ENCODE results near the gene VPS51. TPM values are rescaled to one million over a fixed set of nuclear protein-coding genes. Genes with fewer than 3 reads are reported as not detected.
"Not testable (repeated sequence)": the region's sequence is repeated elsewhere in the genome, so short reads cannot be mapped to it uniquely, and the experiment has no call there.

Gene VPS51
- total RNA-seq, 3 donors from 2014 or later (not counting 1 experiment from before 2014, with no cell fraction given): 180 to 197 (median 184) TPM

GRCh38 chr11:65141896-65142494, 46.0 kb downstream of the VPS51 start:
- Histone ChIP-seq H3K27ac (ENCODE audit: low read length) (no peak overlapping the region), H3K4me3 (ENCODE audit: low read length) (no peak overlapping the region), H3K36me3 (ENCODE audit: control insufficient read depth, insufficient read depth, low read length) (no peaks in the 10 kb centered on the region), H3K27me3 (ENCODE audit: control insufficient read depth, insufficient read depth, low read length) (no peaks in the 10 kb centered on the region), H3K4me1 (ENCODE audit: control insufficient read depth, insufficient read depth, low read length) (no peaks in the 10 kb centered on the region), H3K9me3 (ENCODE audit: control insufficient read depth, insufficient read depth, low read length) (no peaks in the 10 kb centered on the region)
- intact Hi-C loops (cut with micrococcal nuclease): no loop called here
- Mint-ChIP-seq H3K9me3 (no peaks in the 10 kb centered on the region), H3K36me3 (no peaks in the 10 kb centered on the region), H3K4me3 (no peak overlapping the region), H3K27ac (no peak overlapping the region), H3K27me3 (ENCODE audit: low read depth in 2 of 2) (peaks cover 6 to 21% of the 10 kb centered on the region in 2 donors), H3K4me1 (no peaks in the 10 kb centered on the region)
- WGBS (ENCODE audit: insufficient coverage): 85% methylated on average over 7 of the region's 7 CpGs
- DNase-seq: no peak
- no peak for ATAC-seq
- TF ChIP-seq CTCF (IDR thresholded peaks at IDR 0.05): no peak

DNA sequence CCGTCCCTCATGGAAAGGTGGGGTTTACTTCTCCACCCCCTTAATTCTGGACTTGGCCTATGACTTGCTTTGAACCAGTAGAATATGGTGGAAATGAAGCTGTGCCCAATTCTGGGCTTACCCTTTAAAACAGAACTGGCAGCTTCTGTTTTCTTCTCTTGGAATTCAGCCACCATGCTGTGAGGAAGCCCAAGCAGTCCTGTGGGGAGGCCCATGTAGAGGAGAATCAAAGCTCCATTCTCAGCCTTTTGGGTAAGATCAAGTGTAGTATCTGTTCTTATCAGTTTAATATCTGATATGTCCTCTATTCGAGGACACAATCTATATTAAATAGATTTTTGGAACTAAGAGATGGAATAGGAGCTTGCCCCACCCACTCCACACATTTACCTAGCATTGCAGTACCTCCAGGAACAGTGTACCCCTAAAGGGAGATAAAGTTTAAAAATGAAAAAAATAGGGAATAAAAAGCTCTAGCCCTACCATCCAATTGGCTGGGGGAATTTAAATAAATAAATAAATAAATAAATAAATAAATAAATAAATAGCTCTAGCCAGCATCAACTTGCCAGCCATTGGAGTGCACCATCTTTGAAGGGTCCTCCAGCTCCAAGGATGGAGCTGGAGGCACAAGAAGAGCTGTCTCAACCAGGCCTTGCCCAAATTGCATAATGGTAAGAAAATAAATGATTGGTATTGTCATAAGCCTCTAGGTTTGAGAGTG, 51.5 kb downstream of the VPS51 start:
- no peak overlapping the region for H3K27ac Mint-ChIP-seq
- ATAC-seq (no peak), DNase-seq (no peak)
- Histone ChIP-seq H3K4me1 (ENCODE audit: control insufficient read depth, insufficient read depth, low read length) (no peaks in the 10 kb centered on the region), H3K4me3 (ENCODE audit: low read length) (no peak overlapping the region), H3K36me3 (ENCODE audit: control insufficient read depth, insufficient read depth, low read length) (no peaks in the 10 kb centered on the region), H3K9me3 (ENCODE audit: control insufficient read depth, insufficient read depth, low read length) (no peaks in the 10 kb centered on the region), H3K27me3 (ENCODE audit: control insufficient read depth, insufficient read depth, low read length) (no peaks in the 10 kb centered on the region), H3K27ac (ENCODE audit: low read length) (no peak overlapping the region)
- no peaks in the 10 kb centered on the region for H3K4me1 Mint-ChIP-seq
- no peak for TF ChIP-seq CTCF (IDR thresholded peaks at IDR 0.05)
- intact Hi-C loops (cut with micrococcal nuclease): no loop called here
- no CpG with 5 or more reads among the region's 2 CpGs for WGBS (ENCODE audit: insufficient coverage)
- H3K27me3 Mint-ChIP-seq (ENCODE audit: low read depth in 2 of 2): peaks cover 6 to 14% of the 10 kb centered on the region in 2 donors
- no peak overlapping the region for H3K4me3 Mint-ChIP-seq
- no peaks in the 10 kb centered on the region for H3K9me3 Mint-ChIP-seq
- no peaks in the 10 kb centered on the region for H3K36me3 Mint-ChIP-seq

DNA sequence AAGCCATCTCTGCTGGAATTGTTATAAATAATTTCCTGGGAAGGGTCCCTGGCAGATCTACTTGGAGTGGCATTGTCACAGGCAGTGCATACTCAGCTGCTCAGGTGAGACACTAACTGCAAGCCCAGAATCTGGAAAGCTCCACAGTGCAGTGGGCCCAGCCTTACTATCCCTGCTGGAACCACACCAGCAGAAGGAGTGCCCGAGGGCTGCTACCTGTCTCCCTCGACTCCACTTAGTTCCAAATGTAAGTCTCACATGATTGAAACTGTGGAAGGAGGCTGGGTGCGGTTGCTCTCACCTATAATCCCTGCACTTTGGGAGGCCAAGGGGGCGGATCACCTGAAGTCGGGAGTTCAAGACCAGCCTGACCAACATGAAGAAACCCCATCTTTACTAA, 52.6 kb downstream of the VPS51 start:
- no peak overlapping the region for H3K4me3 Mint-ChIP-seq

GRCh38 chr11:65150131-65150508, 54.1 kb downstream of the VPS51 start:
- DNase-seq; H3K36me3 ChIP-seq (ENCODE audit: control insufficient read depth, insufficient read depth, low read length); H3K27me3 ChIP-seq (ENCODE audit: control insufficient read depth, insufficient read depth, low read length); H3K27ac Mint-ChIP-seq; H3K9me3 ChIP-seq (ENCODE audit: control insufficient read depth, insufficient read depth, low read length); H3K36me3 Mint-ChIP-seq; H3K27me3 Mint-ChIP-seq (ENCODE audit: low read depth in 2 of 2); H3K9me3 Mint-ChIP-seq; H3K4me1 ChIP-seq (ENCODE audit: control insufficient read depth, insufficient read depth, low read length); H3K27ac ChIP-seq (ENCODE audit: low read length); H3K4me1 Mint-ChIP-seq; ATAC-seq; H3K4me3 ChIP-seq (ENCODE audit: low read length); H3K4me3 Mint-ChIP-seq; intact Hi-C loops (cut with micrococcal nuclease): not testable (repeated sequence)
- 84% methylated on average over 10 of the region's 10 CpGs for WGBS (ENCODE audit: insufficient coverage)

More for the DNA sequence above, 52.6 kb downstream of the VPS51 start:
- no peak for DNase-seq
- Mint-ChIP-seq H3K9me3 (no peaks in the 10 kb centered on the region), H3K27ac (no peak overlapping the region), H3K4me1 (no peaks in the 10 kb centered on the region), H3K27me3 (ENCODE audit: low read depth in 2 of 2) (peaks cover 2 to 14% of the 10 kb centered on the region in 2 donors), H3K36me3 (no peaks in the 10 kb centered on the region)
- 86% methylated on average over 5 of the region's 5 CpGs for WGBS (ENCODE audit: insufficient coverage)
- no peaks in the 10 kb centered on the region for H3K27me3 ChIP-seq (ENCODE audit: control insufficient read depth, insufficient read depth, low read length)
- no peak overlapping the region for H3K27ac ChIP-seq (ENCODE audit: low read length)
- no peaks in the 10 kb centered on the region for H3K4me1 ChIP-seq (ENCODE audit: control insufficient read depth, insufficient read depth, low read length)
- intact Hi-C loops (cut with micrococcal nuclease): no loop called here
- H3K36me3 ChIP-seq (ENCODE audit: control insufficient read depth, insufficient read depth, low read length): no peaks in the 10 kb centered on the region
- H3K4me3 ChIP-seq (ENCODE audit: low read length): no peak overlapping the region
- no peaks in the 10 kb centered on the region for H3K9me3 ChIP-seq (ENCODE audit: control insufficient read depth, insufficient read depth, low read length)
- TF ChIP-seq CTCF (IDR thresholded peaks at IDR 0.05): no peak
- no peak for ATAC-seq

Data from natural killer cell (primary cell).